Measurements from ENCODE around the gene MYO15A. TPM values are rescaled to one million over a fixed set of nuclear protein-coding genes. Genes with fewer than 3 reads are reported as not detected.
"Not testable (repeated sequence)": the region's sequence is repeated elsewhere in the genome, so short reads cannot be mapped to it uniquely, and the experiment has no call there.

The MYO15A gene
- total RNA-seq, 1 donor from 2014 or later, result 0.03 TPM

- no peak for DNase-seq (ENCODE audit: low read depth)
Observed at GRCh38 chr17:18208092-18208491, 99.5 kb downstream of the MYO15A start.

GRCh38 chr17:18213666-18214270 lies 105.2 kb downstream of the MYO15A start:
- DNase-seq (ENCODE audit: low read depth), result no peak

GRCh38 chr17:18216906-18217305 lies 108.3 kb downstream of the MYO15A start:
- DNase-seq (ENCODE audit: low read depth), result not testable (repeated sequence)

GRCh38 chr17:18217412-18218015 lies 109.0 kb downstream of the MYO15A start:
- peak; percentile 79 for DNase-seq (ENCODE audit: low read depth)

GRCh38 chr17:18218756-18219415 lies 110.3 kb downstream of the MYO15A start:
- peak; percentile 59 for DNase-seq (ENCODE audit: low read depth)

GRCh38 chr17:18224053-18224386 lies 115.5 kb downstream of the MYO15A start:
- no peak for DNase-seq (ENCODE audit: low read depth)

- DNase-seq (ENCODE audit: low read depth), result no peak
Observed at GRCh38 chr17:18224387-18225120, 116.0 kb downstream of the MYO15A start.

- DNase-seq (ENCODE audit: low read depth), result peak; percentile 95
Observed at GRCh38 chr17:18225121-18225641, 116.6 kb downstream of the MYO15A start, which contains the start of gene LLGL1. Gene LLGL1, plus strand, starts transcription at chr17:18225635. Its CDS starts 48 bp downstream, at chr17:18225683.

GRCh38 chr17:18225642-18226283 lies 117.2 kb downstream of the MYO15A start:
- DNase-seq (ENCODE audit: low read depth), result no peak

GRCh38 chr17:18226284-18226945 lies 117.9 kb downstream of the MYO15A start:
- DNase-seq (ENCODE audit: low read depth), result no peak

GRCh38 chr17:18227635-18228034 lies 119.1 kb downstream of the MYO15A start:
- no peak for DNase-seq (ENCODE audit: low read depth)

GRCh38 chr17:18228176-18228682 lies 119.7 kb downstream of the MYO15A start:
- DNase-seq (ENCODE audit: low read depth), result no peak

- no peak for DNase-seq (ENCODE audit: low read depth)
Observed at GRCh38 chr17:18229254-18229653, 120.7 kb downstream of the MYO15A start.

Other genes starting within 250 kb of the MYO15A start
- 100 and 178 TPM in 2 replicates for gene TOM1L2, start 136.4 kb upstream of the MYO15A start, total RNA-seq
- 1.0 and 1.6 TPM in 2 replicates for gene DRC3, start 135.9 kb upstream of the MYO15A start, total RNA-seq
- 21.8 and 29.9 TPM in 2 replicates for gene ATPAF2, start 69.6 kb upstream of the MYO15A start, total RNA-seq
- 13.2 and 13.9 TPM in 2 replicates for gene GID4, start 69.3 kb upstream of the MYO15A start, total RNA-seq
- gene DRG2, start 20.8 kb upstream of the MYO15A start, total RNA-seq, result 52.3 and 67.2 TPM in 2 replicates
- 240 and 243 TPM in 2 replicates for gene ALKBH5, start 75.1 kb downstream of the MYO15A start, total RNA-seq
- 23.0 and 31.2 TPM in 2 replicates for gene LLGL1, start 116.9 kb downstream of the MYO15A start, total RNA-seq
- 497 and 558 TPM in 2 replicates for gene FLII, start 150.0 kb downstream of the MYO15A start, total RNA-seq
- gene MIEF2, start 151.9 kb downstream of the MYO15A start, total RNA-seq, result 38.0 and 50.5 TPM in 2 replicates
- gene TOP3A, start 206.2 kb downstream of the MYO15A start, total RNA-seq, result 33.0 and 35.8 TPM in 2 replicates
- 10.8 and 11.2 TPM in 2 replicates for gene SMCR8, start 206.5 kb downstream of the MYO15A start, total RNA-seq